ENCODE measurements around the gene ATP6V0D1.

The ATP6V0D1 gene

DNA sequence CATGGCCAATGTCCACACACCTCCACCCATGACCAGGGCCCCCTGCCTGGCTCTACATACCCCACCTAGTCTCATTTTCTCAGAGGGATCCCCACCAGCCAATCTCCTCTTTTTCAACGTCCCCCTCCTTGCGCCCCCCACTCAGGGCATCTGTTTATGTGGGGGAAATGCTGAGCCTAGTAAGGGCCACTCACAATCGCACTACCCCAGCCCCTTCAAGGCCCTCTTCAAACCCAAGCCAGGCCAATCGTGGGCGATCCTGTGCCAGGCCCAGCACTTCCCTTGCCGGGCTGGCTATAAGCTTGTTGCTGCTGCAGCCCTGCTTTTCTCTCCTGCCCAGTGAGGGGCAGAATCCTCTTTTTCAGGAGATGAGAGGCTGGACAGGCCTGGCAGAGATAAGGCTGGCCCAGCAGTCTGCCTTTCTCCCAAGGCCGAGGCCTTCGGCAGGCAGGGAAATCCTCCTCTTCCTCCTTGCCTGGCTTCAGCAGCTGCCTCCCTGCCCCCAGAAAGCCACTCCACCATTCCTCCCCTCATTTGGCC is 33.9 kb downstream of the ATP6V0D1 start:
- in situ Hi-C loops (cut with HindIII; ENCODE audit: low sequenced_read_pairs) = loop anchor here (10.0 kb wide), 1 partner anchor 182 kb away; no protein-coding TSS in a partner anchor

DNA sequence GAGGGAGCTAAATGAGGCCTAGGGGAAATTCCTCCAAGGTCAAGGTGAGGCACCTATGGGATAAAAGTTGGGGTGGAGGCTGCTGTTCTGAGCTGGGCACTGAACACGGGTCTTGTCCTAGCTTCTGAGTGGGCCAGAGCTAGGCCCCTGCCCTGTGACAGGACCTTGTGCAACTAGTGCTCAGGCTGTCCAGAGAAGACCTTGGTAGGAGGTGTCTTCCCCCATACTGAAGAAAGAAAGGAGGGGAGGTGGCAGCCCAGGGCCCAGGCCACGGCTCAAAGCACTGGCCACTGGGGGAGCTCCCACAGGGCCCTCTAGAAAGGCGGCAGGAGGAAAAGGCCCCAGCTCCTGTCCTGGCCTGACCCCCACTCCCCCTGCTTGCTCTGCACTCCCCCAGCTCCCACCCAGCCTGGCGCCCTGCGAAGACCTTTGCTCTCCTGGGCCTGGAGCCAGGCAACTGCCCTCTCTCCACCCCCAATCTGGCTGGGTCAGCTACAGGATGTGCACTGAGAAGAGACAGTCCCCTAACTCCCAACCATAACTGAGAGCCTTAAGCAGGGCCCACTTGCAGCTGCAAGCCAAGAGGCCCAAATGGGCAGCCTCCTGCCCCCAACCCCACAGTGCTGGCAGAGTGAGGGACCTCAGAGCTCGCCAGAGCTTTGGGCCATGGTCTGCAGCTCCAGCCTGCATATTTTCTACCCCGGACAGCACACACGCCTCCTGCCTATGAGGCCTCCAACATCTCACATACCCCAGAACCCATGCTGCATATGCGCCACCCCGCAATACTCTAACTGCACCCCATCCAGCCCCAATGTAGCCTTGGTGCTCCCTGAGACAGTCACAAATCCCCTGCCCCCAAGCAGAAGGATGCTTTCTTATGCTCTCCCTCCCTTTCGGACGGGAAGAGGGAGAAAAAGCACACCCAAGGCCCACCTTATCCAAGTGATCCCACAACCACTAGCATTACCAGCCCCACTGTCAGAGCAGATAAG is 34.7 kb downstream of the ATP6V0D1 start:
- in situ Hi-C loops (cut with HindIII; ENCODE audit: low sequenced_read_pairs) = loop anchor here (10.0 kb wide), 1 partner anchor 181 kb away; no protein-coding TSS in a partner anchor

DNA sequence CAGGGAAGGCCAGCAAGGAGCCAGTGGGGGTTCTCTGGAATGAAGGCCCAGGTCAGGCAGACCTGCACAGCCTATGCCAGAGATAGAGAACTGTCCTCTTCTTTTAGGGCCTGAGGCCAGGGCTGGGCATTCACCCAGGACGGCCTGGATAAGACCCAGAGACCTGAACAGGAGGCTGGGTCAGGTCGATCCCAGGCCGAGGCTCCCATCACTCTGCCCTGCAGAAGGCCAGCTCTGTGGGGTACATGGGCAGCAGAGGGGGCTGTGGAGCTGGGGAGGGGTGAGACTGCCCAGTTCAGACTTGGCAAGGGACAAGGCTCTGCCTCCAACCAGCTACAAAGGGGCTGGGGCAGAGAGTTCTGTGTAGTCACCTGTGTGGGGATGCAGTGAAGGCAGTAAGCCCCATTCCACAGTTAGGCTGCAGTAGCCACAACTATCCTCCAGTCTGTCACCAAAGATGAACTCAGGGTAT is 35.5 kb downstream of the ATP6V0D1 start:
- in situ Hi-C loops (cut with HindIII; ENCODE audit: low sequenced_read_pairs) = loop anchor here (10.0 kb wide), 1 partner anchor 181 kb away; no protein-coding TSS in a partner anchor

DNA sequence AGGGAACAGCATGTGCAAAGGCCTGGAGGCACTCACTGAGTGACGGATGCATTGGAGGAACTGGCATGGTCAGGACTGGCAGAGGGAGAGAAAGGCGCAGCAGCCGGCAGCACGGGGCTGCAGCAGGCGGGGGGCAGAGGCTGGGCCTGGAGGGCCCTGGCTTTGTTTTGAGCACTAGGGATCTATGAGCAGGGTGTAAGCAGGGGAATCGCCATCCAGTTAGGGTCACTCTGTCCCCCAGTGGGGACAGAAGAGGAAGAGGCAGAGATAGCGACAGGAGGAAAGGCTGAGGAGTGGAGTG is 35.9 kb downstream of the ATP6V0D1 start:
- in situ Hi-C loops (cut with HindIII; ENCODE audit: low sequenced_read_pairs) = loop anchor here (10.0 kb wide), 1 partner anchor 180 kb away; no protein-coding TSS in a partner anchor

DNA sequence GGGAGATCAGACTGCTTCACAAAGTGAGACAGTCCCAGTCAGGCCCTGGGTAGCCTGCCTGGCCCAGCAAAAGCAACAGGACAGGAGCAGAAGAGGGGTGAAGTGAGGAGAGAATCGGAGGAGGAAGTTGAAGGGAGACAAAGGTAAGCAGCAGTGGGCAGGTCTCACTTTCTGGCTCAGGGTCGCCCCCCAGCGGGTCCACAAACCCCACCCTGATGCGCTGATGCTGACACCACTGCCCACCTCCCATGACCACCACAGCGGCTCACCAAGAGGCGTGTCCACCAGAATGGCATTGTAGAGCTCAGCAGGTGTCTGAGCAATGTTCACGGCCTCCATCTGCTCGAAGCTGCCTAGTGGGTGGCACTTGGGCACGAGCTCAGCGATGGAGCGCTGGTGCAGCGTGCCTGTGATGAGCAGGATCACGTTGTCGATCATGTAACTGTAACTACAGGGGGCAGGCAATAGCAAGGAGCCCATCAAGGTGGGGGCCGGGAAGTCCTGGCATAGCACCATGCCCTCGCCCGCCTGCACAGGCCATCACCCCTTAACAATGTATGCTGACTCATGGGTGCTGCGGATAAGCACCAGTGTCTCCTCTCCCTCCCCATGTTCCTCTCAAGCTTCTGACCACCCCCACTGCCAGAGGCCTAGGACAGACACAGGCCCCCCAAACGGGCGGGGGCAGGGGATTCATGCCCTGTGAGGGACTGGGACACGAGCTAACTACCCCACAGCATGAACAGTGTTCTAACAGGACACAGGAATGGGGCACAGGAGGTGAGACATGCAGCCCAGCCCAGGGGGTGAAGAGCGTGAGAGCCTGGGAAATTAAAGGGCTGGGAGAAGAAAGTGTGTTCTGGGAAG is 36.5 kb downstream of the ATP6V0D1 start:
- in situ Hi-C loops (cut with HindIII; ENCODE audit: low sequenced_read_pairs) = loop anchor here (5.0 to 10.0 kb wide), 2 partner anchors 57 to 180 kb away; no protein-coding TSS in a partner anchor

DNA sequence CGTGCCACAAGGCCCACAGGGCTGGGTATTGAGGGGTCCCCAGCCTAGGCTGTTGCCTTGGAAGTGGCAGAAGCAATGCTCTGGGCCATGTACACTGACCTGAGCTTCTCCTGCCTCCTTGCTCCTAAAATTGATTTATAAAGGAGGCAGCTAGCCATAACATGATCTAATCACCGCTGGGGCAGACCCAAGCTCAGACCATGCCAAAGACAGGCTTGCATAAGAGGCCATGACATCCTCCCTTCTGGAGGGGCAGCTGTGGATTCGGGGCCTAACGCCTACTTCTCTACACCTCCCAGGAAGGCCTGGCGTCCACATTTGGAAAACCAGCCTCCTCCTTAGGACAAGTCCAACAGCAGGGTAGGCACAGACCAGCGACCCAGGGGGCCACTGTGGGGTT is 37.7 kb downstream of the ATP6V0D1 start:
- in situ Hi-C loops (cut with HindIII; ENCODE audit: low sequenced_read_pairs) = loop anchor here (5.0 to 10.0 kb wide), 2 partner anchors 56 to 178 kb away; no protein-coding TSS in a partner anchor

DNA sequence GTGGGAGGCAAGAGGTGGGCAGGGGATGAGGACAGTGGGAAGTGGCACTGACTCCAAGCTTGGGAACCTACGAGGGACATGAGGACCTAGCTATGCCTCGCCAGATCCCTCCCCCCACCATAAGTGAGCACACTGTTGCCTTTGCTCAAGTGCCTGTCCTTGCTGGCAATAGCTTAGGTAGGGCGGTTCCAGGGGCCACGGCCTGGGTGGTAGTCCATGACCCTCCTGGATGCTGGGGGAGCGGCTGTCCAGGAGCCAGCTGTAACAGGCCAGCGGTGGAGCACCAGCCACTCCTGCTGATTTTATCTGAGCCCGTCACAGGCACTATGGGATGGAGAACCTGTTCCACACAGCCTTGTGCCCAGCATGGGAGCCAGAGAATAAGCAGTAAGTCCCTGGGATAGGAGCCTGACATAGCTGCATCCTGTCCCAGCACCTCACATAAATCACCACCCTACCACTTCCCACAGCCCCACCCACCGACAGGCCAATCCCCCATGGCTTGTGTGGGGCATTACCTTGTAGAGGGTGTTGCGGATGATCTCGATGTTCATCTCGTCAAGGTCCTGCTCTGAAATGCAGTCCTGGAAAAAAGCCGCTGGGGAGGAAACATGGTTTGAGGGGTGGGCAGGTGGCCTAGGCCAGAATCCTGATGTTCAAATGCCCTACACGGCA is 38.2 kb downstream of the ATP6V0D1 start:
- in situ Hi-C loops (cut with HindIII; ENCODE audit: low sequenced_read_pairs) = loop anchor here (5.0 to 10.0 kb wide), 2 partner anchors 55 to 178 kb away; no protein-coding TSS in a partner anchor

DNA sequence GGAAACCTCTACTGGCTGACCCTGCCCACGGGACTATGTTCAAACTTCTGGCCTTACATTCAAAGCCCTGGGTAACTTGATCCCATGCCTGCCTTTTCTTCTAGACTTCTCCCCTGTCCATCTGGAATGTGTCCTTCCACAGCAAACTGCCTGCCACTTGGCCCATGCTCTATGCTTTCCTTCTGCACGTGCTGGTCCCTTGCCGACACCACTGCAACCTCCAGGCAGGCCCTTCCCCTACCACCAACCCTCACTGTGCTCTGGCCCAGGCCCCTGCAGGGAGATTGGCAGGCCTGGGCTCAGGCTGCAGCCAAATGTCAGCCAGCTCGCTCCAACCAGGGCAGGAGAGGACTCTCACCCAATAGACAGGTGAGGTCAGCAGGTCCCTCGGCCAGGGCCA is 39.0 kb downstream of the ATP6V0D1 start:
- in situ Hi-C loops (cut with HindIII; ENCODE audit: low sequenced_read_pairs) = loop anchor here (5.0 to 10.0 kb wide), 2 partner anchors 55 to 177 kb away; no protein-coding TSS in a partner anchor

DNA sequence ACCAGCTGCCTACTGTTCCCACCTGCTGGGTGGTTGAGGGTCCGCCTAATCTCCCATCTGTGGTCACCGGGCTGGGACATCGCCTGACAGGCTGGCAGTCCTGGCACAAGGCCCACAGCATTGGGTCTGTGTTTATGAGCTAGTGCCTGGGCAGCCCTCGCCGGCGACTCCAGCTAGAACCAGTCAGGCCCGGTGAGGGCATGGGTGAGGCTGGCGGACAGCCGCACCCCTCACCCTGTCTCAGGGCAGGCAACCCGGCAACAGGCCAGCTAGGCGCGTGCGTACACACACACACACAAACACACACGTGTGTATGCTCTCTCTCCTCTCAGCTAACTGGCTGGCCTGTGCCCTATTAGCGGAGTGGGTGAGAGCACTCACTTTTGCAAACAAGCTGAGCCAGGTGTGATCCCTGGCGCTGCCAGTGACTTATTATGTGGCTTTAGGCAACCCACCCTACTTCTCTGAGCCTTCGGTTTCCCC is 39.6 kb downstream of the ATP6V0D1 start:
- in situ Hi-C loops (cut with HindIII; ENCODE audit: low sequenced_read_pairs) = loop anchor here (5.0 to 10.0 kb wide), 2 partner anchors 54 to 177 kb away; no protein-coding TSS in a partner anchor

DNA sequence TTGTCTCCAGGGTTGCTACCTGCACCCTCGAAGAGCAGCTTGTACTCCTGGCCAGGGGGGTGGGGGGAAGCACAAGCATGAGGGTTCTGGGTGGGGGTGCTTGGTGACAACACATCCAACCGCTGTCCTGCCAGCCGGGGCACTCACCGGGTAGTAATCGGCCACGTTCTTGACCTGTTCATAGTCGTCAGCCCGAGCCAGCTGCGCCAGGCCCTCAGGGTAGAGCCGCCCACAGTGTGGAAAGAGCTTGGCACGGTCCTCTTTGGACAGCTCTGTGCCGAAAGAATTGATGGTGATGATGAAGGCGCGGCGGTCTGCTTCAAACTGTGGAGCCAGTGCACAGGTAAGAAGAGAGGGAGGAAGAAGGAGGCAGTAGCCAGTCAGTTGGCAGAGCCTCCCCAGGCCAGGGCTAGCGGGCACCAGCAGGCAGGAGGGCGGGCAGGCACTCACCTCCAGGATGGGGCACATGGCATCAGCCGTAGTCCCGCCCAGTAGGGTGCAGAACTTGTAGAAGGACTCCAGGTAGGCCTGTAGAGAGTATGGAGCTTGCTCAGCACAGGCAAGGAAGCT is 42.0 kb downstream of the ATP6V0D1 start:
- in situ Hi-C loops (cut with HindIII; ENCODE audit: low sequenced_read_pairs) = no loop called here

DNA sequence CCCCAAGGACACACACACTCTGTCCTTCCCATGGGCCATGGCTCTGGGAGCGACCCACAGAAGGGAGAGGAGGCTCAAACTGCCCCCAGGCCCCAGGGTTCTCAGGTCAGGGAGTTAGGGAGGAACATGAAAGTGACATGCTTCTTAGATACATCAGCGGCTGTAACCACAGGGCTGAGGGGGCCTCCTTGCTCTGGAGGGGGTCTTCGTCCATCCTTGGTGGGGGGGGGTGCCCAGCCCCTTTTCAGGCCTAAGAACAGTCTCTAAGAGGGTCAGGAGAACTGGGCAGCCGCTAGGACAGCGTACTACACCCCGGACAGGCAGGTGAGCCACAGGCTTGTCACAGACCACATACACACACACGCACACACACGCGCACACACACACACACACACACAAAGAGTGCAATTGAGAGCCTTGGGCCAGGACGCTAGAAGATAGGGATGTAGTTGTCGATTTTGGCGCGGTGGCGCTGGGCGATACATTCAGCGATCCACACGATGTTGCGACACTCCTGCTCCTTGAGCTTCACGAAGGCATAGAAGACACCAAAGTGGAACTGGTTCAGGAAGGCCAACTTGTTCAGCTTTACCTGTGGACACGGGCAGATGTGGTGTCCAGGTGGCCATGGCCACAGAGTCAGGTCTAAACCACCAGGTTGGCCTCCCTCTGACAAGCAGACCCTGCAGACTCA is 42.7 kb downstream of the ATP6V0D1 start:
- in situ Hi-C loops (cut with HindIII; ENCODE audit: low sequenced_read_pairs) = no loop called here

DNA sequence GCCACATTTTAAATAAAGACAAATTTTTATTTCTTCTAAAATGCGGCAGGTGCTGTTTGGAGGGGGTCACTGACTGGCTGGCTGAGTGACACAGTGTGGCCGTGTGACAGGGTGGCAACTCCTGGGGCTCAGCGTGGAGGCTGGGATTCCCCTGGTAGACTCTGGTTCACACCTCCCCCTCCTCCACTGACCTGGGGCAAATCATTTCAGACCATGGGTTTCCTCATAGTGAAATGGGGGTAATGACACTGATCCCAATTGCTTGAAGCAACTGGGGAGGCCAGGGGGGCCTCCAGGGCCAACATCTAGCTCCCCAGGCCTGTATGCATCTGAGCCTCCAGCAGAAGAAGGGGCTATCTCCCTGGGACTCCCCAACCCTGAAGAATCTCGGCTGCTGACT is 43.4 kb downstream of the ATP6V0D1 start:
- in situ Hi-C loops (cut with HindIII; ENCODE audit: low sequenced_read_pairs) = no loop called here

DNA sequence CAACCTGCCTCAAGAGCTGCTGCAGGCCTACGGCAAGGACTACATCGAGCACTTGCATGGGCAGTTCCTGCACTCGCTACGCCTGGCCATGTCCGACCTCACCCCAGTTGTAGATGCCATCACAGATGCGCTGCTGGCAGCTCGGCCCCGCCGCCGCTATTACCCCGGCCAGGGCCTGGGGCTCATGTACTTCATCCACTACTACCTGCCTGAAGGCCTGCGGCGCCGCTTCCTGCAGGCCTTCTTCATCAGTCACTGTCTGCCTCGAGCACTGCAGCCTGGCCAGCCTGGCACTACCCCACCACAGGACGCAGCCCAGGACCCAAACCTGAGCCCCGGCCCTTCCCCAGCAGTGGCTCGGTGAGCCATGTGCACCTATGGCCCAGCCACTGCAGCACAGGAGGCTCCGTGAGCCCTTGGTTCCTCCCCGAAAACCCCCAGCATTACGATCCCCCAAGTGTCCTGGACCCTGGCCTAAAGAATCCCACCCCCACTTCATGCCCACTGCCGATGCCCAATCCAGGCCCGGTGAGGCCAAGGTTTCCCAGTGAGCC is 44.2 kb downstream of the ATP6V0D1 start:
- in situ Hi-C loops (cut with HindIII; ENCODE audit: low sequenced_read_pairs) = no loop called here

DNA sequence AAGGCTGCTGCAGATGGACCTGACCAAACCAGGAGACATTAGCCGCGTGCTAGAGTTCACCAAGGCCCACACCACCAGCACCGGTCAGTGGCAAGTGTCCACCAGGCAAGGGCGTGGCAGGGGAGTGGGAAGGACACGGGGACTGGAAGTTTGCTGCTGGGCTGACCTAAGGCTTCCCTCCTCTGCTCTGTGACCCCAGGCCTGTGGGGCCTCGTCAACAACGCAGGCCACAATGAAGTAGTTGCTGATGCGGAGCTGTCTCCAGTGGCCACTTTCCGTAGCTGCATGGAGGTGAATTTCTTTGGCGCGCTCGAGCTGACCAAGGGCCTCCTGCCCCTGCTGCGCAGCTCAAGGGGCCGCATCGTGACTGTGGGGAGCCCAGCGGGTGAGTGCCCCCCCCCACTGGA is 45.2 kb downstream of the ATP6V0D1 start:
- in situ Hi-C loops (cut with HindIII; ENCODE audit: low sequenced_read_pairs) = no loop called here

DNA sequence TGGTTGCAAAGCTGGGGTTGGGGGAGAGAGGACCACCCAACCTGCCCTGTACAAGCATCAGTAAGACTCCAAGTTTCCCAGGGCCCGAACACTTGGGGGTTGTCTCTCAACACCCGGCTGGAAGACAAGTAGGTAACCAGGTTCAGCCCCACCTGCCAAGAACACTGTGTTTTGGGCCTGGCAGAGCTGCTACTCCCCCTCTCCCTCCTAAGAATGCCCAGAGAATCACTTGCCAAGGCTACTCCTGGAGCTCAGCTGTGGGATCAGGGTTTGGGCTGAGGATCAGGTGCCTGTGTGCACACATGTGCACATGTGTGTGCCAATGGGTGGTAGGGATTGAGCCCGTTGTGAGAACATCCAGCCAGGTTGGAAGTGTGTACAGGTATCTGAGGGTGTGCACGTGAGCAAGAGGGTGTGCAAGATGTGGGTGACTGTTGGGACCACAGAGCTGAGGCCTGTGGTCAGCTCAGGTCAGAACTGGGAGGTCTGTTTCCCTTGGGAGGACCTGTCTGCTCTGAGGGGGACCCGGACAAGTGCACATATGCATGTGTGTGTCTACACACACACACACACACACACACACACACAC is 47.7 kb downstream of the ATP6V0D1 start:
- in situ Hi-C loops (cut with HindIII; ENCODE audit: low sequenced_read_pairs) = no loop called here

DNA sequence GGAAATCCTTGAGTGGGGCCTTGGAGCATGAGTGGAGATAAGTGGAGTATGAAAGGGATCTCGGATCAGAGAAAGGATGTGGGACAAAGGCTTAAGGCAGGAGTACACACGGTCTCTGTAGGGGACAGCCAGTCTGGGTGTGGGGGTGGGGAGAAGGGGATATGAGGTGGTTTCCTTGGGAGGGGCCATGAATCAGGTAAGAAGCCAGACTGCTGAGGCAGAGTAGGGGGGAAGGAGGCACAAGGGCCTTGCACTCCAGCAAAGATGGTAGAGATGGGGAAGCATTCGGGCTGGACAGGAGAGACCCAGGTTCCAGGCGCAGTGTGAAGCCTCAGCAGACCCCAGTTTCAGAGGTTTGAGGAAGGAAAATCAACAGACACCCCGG is 48.5 kb downstream of the ATP6V0D1 start:
- in situ Hi-C loops (cut with HindIII; ENCODE audit: low sequenced_read_pairs) = no loop called here

DNA sequence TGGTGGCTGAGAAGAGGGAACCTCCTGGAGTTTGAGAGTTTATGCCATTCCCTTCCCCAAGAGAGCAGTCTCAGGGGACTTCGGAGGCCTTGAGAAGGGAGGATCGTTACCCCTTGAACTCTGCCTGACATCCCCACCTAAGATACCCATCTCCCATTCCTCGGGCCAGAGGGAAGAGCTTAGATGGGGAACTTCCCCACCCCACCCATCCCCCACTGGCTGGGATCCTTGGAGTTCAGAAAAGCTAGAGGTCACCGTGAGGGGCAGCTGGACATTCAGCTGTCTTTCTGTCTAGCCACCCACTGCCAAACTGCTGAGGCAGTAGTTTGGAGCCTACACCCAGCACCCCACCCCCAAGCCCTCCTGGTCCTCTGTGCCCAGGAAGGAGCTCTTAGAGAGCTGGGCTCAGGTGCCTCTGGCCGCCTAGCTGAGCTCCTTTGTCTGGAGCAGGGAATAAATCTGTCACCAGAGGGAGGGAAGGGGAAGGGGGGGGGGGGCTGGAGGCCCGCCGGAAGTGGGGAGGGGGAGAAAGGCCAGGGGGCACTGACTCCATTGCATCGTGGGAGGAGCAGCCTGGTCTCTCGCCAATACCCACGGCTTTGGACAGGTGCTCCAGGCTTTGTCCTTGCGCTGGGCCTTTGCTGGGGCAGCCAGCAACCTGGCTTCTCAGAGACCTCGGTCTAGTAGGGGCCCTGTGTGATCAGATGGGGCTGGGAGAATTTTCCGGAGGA is 49.0 kb downstream of the ATP6V0D1 start:
- in situ Hi-C loops (cut with HindIII; ENCODE audit: low sequenced_read_pairs) = no loop called here
